AG09319 (cell line): ENCODE results near the gene IGSF23.
"Not testable (repeated sequence)": the region's sequence is repeated elsewhere in the genome, so short reads cannot be mapped to it uniquely, and the experiment has no call there.

Experiments used
- DNase-seq: peaks from one replicate; pipeline ENCODE4 v3.0.0-alpha.2; 2010; ENCODE audit warnings: low read depth; ENCODE audit errors: extremely low read depth
- TF ChIP-seq, protein P1 (sequence below): IDR thresholded peaks from 2 replicates; pipeline ENCODE4 v1.5.1; 2011; ENCODE audit warnings: low read depth, mild to moderate bottlenecking, inconsistent platforms, low read length, moderate library complexity

Gene IGSF23

DNA sequence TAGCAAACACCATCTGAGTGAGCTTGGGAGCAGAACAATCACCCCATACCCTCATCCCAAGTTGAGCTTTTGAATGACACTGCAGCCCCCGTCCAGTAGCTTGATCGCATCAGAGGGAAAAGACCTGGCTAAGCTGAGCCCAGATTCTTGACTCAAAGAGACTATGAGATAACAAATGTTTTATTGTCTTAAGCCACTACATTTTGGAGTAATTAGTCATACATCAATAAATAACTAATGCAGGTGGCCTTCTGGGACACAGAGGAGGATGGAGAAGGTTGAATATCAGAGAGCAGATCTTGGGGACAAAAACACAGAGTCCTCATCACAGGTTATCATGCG is 24.6 kb upstream of the IGSF23 start:
- no peak for DNase-seq
- TF ChIP-seq, protein P1, sequence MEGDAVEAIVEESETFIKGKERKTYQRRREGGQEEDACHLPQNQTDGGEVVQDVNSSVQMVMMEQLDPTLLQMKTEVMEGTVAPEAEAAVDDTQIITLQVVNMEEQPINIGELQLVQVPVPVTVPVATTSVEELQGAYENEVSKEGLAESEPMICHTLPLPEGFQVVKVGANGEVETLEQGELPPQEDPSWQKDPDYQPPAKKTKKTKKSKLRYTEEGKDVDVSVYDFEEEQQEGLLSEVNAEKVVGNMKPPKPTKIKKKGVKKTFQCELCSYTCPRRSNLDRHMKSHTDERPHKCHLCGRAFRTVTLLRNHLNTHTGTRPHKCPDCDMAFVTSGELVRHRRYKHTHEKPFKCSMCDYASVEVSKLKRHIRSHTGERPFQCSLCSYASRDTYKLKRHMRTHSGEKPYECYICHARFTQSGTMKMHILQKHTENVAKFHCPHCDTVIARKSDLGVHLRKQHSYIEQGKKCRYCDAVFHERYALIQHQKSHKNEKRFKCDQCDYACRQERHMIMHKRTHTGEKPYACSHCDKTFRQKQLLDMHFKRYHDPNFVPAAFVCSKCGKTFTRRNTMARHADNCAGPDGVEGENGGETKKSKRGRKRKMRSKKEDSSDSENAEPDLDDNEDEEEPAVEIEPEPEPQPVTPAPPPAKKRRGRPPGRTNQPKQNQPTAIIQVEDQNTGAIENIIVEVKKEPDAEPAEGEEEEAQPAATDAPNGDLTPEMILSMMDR: no peak

DNA sequence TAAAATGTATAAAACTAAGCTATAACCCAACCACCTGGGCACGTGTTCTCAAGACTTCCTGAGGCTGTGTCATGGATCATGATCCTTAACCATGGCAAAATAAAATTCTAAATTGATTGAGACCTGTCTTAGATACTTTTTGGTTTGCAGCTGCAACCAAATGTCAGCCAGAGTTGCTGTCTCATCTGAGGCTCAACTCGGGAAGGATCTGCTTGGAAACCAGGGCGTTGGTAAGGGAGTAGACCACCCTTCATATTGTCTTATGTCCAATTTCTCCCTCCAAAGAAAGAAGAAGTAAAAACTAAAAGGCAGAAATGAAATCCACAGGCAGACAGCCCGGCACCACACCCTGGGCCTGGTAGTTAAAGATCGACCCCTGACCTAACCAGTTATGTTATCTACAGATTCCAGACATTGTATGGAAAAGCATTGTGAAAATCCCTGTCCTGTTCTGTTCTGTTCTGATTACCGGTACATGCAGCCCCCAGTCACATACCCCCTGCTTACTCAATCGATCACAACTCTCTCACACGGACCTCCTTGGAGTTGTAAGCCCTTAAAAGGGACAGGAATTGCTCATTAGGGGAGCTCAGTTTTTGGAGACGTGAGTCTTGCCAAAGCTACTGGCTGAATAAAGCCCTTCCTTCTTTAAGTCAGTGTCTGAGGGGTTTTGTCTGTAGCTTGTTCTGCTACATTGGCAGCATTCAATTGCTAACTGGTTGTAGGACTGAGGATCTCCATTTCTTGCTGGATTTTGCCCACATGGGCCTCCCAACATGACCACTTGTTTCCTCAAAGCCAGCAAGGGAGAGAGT is 22.9 kb upstream of the IGSF23 start:
- TF ChIP-seq, protein P1: no peak
- no peak for DNase-seq

DNA sequence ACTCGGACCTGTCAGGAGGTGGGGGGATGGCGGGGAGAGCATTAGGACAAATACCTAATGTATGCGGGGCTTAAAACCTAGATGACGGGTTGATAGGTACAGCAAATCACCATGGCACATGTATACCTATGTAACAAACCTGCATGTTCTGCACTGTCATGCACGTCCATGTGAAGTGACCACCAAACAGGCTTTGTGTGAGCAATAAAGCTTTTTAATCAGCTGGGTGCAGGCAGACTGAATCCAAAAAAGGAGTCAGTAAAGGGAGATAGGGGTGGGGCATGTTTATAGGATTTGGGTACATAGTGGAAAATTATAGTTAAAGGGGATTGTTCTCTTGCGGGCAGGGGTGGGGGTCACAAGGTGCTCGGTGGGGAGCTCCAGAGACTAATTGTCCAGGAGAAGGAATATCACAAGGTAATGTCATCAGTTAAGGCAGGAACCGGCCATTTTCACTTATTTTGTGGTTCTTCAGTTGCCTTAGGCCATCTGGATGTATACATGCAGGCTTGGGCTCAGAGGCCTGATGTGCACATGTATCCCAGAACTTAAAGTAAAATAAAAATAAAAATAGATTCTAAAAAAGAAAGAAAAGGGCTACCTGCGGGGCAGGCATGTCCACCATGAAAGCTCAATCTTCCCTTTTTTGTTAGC is 21.9 kb upstream of the IGSF23 start:
- DNase-seq: not testable (repeated sequence)

DNA sequence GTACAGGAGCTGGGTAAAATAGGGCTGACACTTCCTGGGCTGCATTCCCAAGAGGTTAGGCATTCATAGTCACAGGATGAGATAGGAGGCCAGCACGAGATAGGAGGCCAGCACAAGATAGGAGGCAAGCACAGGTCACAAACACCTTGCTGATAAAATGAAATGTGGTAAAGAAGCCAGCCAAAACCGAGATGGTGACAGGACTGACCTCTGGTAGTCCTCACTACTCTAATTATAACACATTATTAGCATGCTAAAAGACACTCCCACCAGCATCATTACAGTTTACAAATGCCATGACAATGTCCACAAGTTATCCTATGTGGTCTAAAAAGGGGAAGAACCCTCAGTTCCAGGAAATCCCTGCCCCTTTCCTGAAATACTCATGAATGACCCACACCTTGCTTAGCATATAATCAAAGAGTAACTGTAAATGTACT is 20.9 kb upstream of the IGSF23 start:
- no peak for DNase-seq
- TF ChIP-seq, protein P1: no peak

DNA sequence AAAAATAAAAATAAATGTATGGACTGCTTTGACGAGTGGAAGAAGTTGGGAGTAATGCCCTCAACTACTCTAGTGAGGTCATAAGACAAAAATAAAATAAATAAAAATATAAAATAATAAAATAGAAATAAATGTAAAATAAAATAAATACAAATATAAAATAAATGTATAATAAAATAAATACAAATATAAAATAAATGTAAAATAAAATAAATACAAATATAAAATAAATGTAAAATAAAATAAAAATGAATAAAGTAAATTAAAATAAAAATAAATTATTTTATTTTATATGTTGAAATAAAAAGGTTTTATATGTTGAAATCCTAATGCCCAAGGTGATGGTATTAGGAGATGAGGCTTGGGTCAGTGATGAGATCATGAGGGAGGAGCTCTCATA is 20.1 kb upstream of the IGSF23 start:
- TF ChIP-seq, protein P1: no peak
- DNase-seq: no peak

DNA sequence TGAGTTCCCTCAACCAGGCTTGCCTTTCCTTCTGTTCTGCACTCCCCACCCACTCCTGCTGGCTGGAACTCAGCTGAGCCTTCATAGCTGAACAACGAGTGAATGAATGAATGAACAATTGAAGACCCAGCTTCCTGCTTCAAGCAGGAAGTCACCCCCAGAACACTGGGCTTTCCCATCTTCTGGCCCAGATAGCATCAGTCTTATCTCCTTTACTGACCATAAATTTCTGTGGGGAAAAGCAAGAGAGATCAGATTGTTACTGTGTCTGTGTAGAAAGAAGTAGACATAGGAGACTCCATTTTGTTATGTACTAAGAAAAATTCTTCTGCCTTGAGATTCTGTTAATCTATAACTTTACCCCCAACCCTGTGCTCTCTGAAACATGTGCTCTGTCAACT is 19.5 kb upstream of the IGSF23 start:
- DNase-seq: not testable (repeated sequence)

DNA sequence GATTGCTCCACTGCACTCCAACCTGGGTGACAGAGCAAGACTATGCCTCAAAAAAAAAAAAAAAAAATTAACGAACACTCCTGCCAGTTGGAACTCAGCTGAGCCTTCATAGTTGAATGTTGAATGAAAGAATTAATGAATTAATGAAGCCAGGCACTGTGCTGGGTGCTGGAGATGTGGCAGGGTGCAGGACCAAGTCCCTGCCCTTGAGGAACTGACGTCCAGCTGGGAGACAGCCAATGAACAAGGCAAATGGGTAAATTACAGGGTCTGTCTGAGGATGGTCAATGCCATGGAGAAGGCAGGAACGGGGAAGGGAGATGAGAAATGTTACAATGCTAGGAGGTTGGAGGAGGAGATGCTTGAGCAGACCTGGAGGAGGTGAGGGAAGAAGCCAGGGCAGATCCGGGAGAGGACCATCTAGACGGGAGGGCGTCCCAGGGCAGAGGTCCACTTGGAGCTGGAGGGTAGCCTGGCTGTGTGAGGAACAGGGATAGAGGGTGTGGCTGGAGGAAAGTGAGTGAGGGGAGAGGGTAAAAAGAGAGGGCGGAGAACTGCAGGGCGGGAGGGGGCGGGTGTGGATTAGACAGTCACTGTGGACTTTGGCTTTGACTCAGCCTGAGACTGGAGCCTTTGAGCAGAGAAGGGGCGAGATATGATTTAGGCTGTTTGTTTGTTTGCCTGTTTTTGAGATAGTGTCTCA is 16.8 kb upstream of the IGSF23 start:
- TF ChIP-seq, protein P1: no peak
- DNase-seq: no peak

DNA sequence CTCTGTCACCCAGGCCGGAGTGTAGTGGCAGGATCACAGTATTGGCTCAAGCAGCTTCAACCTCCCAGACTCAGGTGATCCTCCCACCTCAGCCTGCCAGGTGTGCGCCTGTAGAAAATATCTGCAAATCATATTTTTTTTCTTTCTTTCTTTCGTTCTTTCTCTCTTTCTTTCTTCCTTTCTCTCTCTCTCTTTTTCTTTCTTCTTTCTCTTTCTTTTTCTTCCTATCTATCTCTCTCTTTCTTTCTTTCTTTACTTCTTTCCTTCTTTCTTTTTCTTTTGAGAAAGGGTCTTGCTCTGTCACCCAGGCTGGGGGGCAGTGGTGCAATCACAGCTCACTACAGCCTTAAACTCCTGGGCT is 16.3 kb upstream of the IGSF23 start:
- DNase-seq: no peak
- TF ChIP-seq, protein P1: no peak
